Stimulated activated CD8-positive, alpha-beta memory T cell treated with anti-CD3 and anti-CD28 coated beads, Interleukin-4, amount 100 ng/mL, for 48 hours (primary cell): ENCODE results near the gene PRKCSH.
"Not testable (repeated sequence)": the region's sequence is repeated elsewhere in the genome, so short reads cannot be mapped to it uniquely, and the experiment has no call there.

Experiments used
- DNase-seq: peaks from one replicate; pipeline ENCODE4 v3.0.0-alpha.2; 2020

Gene PRKCSH, protein sequence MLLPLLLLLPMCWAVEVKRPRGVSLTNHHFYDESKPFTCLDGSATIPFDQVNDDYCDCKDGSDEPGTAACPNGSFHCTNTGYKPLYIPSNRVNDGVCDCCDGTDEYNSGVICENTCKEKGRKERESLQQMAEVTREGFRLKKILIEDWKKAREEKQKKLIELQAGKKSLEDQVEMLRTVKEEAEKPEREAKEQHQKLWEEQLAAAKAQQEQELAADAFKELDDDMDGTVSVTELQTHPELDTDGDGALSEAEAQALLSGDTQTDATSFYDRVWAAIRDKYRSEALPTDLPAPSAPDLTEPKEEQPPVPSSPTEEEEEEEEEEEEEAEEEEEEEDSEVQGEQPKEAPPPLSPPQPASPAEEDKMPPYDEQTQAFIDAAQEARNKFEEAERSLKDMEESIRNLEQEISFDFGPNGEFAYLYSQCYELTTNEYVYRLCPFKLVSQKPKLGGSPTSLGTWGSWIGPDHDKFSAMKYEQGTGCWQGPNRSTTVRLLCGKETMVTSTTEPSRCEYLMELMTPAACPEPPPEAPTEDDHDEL

DNA sequence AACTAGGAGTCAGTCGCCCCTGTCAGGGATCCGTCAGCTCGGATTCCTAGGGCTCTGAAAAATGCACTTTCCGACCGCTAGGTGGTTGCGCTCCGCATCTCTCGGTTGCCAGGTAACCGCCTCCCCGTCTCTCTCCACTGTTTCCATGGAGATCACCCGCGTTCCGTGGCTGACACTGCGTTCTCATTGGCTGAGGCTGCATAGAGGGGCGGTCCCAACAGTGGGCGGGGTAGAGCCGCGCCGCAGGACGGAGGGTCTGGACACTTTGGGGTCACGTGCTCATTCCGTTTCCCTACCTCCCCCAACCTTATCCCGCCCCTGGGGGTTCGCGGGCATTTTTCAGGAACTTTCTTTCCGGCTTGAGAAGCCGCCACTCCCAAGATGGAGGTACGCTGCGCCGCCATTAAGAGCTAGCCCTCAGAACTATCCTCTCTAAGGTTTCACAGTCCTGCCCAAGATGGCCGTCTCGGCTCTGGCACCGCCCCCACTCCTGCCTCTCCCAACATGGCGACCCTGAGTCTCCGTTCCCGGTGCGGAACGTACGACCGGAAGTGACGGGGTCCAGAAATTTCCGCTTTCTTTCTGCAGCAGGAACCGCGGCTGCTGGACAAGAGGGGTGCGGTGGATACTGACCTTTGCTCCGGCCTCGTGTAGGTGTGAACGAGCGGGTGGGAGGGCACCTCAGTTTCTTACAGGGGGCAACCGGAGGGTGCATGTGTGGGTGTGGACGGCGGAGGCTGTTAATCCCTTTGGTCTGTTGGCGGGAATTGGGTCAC, at the start of gene PRKCSH, which contains the start of gene ODAD3:
Gene PRKCSH (plus strand): TSS at position 579 of the 776 bp plus-strand sequence. CDS start 483 bp downstream, outside the sequence.
Gene ODAD3 (minus strand): TSS at position 65 of the 776 bp plus-strand sequence. CDS start 105 bp downstream, outside the sequence.
- peak; percentile 99 for DNase-seq

- no peak for DNase-seq
Observed at GRCh38 chr19:11387162-11388034, 48.0 kb upstream of the PRKCSH start.

- DNase-seq: no peak
Observed at GRCh38 chr19:11390359-11390758, 45.1 kb upstream of the PRKCSH start.

DNA sequence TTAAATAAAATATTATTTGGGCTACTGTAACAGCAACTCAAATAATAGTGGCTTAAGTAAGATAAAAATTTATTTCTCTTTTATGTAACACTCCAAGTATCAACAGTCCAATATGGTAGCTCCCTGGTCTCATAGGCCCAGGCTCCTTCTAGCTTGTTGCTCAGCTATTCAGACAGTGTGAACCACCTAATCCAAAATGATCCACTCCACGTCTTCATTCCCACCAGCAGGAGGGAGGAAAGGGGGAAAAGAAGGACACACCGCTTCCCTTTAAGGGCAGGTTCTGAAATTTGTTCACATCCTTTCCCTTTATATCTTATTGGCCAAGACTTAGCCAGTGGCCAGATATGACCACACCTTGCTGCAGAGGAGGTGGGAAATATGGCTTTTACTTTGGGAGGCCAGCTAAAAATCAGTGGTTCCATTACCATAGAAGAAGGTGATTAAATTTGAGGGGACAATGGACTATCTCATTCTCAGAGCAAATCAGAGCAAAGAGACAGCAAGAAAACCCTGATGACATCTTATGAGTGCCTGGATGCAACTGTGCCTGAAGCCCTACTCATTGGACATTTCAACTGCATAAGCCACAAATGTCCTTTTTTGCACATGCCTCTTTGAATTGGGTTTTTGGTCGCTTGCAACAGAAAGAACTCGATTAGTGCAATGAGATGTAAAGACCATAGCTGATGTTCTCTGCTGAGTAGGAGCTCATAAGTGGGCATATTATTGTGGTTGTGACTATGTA, 44.3 kb upstream of the PRKCSH start:
- no peak for DNase-seq

DNA sequence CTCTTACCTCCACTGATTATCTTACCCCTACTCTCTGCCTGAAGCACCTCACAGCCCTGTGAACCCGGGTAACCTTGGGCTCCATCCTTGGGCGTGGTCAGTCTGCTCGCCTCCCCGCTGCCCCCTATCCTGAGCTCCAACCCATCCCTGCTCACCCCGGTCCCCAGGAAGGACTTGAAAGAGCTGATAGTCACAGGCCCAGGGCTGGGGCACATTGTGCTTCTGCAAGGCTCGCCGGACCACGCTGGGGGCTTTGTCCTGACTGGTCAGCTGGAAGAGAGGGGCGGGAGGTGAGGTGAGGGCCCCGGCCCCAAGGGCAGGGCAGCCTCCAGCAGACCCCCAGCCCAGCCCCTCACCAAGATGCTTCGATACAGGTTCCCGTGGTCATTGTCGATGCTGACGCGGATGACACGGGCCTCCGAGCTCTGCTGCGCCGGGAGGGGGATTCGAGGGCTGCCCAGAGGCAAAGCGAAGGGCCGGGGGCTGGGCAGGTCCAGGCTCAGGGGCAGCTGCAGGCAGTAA, 38.3 kb upstream of the PRKCSH start:
- no peak for DNase-seq

GRCh38 chr19:11399667-11400066, 35.8 kb upstream of the PRKCSH start:
- DNase-seq: no peak

DNA sequence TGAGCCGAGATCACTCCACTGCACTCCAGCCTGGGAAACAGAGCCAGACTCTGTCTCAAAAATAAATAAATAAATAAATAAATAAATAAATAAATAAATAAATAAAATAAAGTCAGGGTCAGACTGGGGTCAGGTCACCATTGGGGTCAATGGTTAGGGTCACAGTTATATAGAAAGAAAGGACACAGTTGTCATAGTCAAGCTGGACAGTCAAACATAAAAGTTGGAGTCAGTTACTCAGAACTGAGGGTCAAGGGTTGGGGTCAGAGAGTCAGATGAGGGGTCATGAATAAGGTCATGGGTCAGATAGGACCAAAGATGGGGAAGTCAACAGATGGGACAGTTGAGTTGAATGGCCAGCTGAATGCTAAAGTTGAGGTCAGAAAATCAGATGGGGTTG, 34.6 kb upstream of the PRKCSH start:
- no peak for DNase-seq

DNA sequence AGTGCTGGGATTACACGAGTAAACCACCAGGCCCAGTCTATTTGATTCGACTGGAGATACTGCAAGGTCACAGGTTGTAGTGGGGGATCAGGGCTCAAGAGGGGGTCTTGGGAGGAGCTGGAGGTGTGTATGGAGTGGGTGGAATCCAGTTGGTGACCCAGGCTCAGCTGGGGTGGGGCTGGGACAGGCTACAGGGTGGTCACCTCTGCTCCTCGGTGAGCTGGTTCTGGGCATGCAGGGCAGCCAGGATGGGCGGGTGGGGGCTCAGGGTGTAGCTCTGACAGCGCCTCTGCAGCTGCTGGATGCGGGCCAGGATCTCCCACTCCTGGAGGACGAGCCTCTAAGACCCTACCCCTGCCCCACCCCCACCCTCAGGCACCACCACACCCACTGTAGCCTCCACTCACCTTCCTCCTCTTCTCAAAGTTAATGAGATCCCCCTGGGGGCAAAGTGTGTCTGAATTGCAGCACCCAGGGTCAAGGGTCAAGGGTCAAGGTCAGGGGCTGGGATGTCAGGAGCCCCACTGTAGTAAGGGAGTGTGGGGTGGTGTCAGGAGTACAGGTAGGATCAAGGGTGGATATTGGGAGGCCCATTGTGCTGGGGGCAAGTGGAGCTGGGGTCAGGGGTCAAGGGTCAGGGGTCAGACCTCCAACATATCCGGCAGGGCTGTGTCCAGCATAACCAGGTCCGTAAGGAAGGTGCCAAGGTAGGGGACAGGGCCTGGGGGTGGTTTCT, 33.5 kb upstream of the PRKCSH start:
- DNase-seq: no peak

GRCh38 chr19:11404588-11405222, 30.7 kb upstream of the PRKCSH start:
- no peak for DNase-seq

GRCh38 chr19:11405846-11406643, 29.4 kb upstream of the PRKCSH start:
- peak; percentile 62 for DNase-seq

DNA sequence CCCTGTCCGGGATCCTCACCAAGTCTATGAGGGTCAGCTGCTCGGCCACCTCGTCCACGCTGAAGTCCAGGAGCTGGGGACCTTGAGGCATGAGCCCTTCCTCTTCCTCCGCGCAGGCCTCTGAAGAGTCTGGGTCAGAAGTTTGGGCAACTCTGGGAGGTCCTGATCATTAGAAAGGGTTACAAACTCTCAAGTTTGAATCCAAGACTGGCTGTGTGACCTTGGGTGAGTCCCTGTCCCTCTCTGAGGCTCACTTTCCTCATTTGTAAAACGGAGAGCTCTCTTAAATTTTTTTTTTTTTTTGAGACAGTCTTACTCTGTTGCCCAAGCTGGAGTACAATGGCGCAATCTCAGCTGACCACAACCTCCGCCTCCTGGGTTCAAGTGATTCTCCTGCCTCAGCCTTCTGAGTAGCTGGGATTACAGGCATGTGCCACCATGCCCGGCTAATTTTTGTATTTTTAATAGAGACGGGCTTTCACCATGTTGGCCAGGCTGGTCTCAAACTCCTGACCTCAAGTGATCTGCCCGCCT, 28.7 kb upstream of the PRKCSH start:
- not testable (repeated sequence) for DNase-seq

DNA sequence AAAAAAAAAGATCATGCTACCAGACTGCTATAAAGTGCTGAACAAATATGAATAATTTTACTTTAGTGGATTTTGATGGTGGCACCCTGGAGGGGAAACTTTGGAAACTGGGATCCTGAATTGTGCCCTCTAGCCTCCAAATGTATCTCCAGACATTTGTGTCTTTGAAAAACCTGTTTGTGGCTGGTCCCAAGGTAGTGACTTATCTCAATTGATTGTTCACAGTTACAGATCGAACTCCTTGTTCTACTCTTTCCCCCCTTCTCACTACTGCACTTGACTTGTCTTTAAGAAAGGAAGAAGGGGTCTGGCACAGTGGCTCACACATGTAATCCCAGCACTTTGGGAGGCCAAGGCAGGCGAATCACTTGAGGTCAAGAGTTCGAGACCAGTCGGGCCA, 26.8 kb upstream of the PRKCSH start:
- no peak for DNase-seq

DNA sequence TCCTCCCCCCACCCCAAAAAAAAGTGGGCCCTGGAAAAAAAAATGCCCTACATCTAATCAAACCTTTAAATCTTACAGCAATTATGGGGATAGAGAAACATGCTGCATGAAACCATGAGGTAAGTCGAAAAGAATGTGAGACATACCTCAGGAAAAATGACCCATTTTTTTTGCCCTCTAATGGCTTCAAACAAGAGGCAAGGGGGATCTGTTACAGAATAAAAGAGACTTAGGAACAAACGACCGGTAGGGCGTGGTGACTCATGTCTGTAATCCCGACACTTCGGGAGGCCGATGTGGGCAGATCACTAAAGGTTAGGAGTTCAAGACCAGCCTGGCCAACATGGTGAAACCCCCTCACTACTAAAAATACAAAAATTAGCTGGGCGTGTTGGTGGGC, 24.8 kb upstream of the PRKCSH start:
- no peak for DNase-seq

- DNase-seq: no peak
Observed at GRCh38 chr19:11414544-11414943, 20.9 kb upstream of the PRKCSH start.

DNA sequence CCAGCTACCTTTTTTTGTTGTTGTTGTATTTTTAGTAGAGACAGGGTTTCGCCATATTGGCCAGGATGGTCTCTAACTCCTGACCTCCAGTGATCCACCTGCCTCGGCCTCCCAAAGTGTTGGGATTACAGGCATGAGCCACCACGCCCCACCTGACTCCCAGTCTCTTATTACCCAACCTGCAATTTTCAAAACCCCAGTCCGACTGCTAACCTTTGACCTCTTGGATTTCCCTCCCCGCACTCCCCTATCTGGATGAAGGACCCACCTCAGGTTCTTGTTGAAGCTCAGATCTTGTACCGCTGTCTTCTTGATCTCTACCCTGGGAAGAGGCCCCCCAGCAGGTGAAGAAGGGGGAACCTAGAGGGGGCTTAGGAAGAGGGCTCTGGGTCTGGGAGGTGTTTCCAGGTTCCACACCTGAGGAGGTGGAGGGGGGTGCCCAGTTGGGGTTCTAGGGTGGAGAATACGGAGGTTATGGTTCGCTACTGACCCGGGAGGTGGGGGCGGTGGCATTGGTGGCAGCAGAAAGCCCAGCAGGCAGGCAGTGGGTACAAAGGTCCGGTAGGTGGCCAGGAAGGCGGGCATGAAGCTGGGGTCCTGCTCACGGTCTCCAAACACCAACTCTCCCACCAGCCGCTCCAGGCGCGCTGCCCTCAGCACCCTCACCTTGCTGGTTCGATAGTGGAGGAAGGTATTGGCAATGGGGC, 18.9 kb upstream of the PRKCSH start:
- no peak for DNase-seq

DNA sequence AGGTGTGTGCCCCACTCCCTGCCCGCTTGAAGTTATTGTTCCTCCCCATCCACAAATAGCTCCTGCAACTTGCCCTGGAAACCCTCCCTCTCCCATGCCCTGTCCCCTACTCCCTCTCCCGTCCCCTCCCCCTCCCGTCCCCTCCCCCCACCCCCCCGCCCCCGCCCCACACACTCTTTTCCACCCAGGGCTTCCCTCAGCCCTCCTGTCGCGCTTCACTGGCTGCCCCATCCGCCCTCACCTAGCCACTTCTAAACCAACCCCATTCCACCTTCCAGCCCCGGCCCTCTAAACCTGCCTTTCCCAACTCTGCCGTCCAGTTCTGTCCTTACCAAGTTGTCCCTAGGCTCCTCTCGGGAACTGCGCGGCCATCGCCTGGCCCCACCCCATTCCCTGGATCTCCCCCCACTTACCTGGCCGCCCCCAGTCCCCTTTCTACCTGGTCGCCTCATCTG, 17.3 kb upstream of the PRKCSH start:
- no peak for DNase-seq

DNA sequence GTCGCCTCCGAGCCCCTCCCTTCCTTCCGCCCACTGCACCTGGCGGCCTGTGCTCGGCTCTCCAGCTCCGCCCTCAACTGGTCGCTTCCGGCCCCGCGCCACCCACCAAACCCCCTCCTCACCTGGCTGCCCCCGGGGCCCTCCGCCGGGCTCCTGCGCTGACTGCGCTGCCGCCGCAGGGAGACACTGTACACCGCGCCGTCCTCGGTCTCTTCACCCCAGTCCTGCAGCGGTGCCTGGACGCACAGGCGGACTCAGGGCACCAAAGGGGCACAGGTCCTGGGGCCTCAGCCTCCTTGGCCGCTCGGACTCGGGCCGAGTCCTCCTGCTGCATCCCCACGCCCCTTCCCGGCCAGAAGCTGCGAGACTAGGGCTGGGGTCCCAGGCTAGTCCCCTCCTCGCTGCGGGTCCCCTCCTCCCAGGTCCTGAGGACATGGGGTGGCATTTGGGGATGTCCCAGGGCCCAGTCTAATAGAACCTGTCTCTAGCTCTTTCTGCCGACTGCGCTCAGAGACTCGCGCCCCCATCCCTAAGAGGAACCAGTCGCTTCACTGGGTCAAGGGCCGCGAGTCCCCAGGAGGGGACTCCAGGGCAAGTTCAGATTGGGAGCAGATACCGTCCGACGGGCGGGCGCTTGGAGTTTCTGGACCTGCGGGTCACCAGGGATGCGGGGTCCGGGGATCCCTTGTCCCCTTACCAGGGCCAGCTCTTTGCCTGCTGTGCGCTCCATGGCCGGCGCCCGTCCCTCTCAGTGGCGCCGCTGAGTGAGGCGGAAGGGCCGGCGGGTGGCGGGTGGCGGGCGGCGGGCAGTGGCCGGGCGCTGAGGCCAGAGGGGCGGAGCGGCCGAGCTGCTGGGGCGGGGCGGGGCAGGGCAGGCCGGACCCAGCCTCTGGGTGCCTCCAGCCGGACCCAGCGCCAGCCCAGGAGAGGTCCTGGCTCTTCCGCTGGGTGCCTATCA, 16.6 kb upstream of the PRKCSH start, which contains the start of gene RGL3:
Gene RGL3 (minus strand): TSS at position 766 of the 958 bp plus-strand sequence. CDS start 36 bp downstream, at position 730.
- no peak for DNase-seq
